ENCODE measurements around the gene OAS2.

DNA sequence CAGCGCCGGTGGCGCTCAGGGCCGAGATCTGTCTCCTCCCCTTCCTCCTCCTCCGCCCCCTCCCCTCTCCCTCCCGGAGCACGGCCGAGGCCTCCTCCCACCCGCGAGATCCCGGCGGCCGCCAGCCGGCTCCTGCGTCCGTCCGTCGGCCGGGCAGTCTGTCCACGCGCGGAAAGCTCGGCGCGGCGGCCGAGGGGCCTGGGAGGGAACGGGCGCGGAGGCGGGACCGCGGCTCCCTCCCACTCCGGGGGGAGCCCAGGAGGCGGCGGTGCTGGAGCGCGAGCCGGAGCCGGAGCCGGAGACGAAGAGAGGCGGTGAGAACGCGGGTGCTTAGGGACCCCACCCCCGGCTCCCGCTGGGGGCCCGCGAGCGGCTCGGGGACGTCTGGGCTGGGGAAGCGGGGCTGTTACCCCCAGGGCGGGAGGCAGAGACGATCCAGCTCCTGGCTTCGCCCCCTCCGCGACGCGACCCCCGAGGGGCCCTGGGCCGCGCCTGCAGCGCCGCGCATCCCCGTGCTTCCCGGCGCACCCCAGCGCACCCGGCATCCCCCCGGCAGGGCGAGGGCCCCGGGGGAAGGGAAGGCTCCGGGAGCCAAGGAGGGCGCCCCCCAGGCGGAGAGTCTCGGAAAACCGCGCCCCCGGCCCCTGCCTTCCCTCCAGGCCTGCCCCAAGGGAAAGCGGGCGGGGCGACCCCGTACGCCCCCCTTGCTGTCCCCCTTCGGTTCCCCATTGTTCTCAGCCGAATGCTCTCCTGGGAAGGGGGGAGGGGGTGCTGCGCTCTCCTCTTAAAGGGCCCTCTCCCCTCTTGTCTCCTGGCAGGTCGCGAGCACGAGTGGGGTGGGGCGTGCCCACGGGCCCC lies 78.5 kb downstream of the OAS2 start, which contains the start of gene DTX1:
- no peak for TF ChIP-seq EP300 (IDR thresholded peaks at IDR 0.05)
- TF ChIP-seq, protein P1, sequence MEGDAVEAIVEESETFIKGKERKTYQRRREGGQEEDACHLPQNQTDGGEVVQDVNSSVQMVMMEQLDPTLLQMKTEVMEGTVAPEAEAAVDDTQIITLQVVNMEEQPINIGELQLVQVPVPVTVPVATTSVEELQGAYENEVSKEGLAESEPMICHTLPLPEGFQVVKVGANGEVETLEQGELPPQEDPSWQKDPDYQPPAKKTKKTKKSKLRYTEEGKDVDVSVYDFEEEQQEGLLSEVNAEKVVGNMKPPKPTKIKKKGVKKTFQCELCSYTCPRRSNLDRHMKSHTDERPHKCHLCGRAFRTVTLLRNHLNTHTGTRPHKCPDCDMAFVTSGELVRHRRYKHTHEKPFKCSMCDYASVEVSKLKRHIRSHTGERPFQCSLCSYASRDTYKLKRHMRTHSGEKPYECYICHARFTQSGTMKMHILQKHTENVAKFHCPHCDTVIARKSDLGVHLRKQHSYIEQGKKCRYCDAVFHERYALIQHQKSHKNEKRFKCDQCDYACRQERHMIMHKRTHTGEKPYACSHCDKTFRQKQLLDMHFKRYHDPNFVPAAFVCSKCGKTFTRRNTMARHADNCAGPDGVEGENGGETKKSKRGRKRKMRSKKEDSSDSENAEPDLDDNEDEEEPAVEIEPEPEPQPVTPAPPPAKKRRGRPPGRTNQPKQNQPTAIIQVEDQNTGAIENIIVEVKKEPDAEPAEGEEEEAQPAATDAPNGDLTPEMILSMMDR (IDR thresholded peaks at IDR 0.05) = no peak
- no peak for TF ChIP-seq CEBPB (IDR thresholded peaks at IDR 0.05)
- no peak for TF ChIP-seq REST (IDR thresholded peaks at IDR 0.05)
- no peak for TF ChIP-seq ZSCAN20 (CRISPR knock-in tag; IDR thresholded peaks at IDR 0.05)
- no peak for TF ChIP-seq POLR2A (IDR thresholded peaks at IDR 0.05; ENCODE audit: low read length)
- TF ChIP-seq MYC (IDR thresholded peaks at IDR 0.05; ENCODE audit: borderline replicate concordance, low read length) = no peak
- no peak for TF ChIP-seq MAX (IDR thresholded peaks at IDR 0.05)
- no peak for TF ChIP-seq FOXS1 (CRISPR knock-in tag; IDR thresholded peaks at IDR 0.05)
- TF ChIP-seq FOSL2 (IDR thresholded peaks at IDR 0.05) = no peak
- TF ChIP-seq FOSL2 (CRISPR knock-in tag; IDR thresholded peaks at IDR 0.05) = no peak

Measured in A549 (cell line).